Fibroblast of skin of left biceps (primary cell): ENCODE measurements around the gene CFAP410.
A peak's percentile ranks its signal among the peaks of the same experiment; 100 is the strongest.

Source experiments
- DNase-seq, 2 experiments: peaks; one replicate each; pipeline ENCODE4 v3.0.0-alpha.2; 2013; ENCODE audit warnings: low read depth in 2 of 2

CFAP410 gene

GRCh38 chr21:44338971-44339910 is at the start of gene CFAP410:
Gene CFAP410 (minus strand): TSS chr21:44339390. CDS start chr21:44339194, 196 bp downstream.
- peak; percentile 86 to 90 for DNase-seq

DNA sequence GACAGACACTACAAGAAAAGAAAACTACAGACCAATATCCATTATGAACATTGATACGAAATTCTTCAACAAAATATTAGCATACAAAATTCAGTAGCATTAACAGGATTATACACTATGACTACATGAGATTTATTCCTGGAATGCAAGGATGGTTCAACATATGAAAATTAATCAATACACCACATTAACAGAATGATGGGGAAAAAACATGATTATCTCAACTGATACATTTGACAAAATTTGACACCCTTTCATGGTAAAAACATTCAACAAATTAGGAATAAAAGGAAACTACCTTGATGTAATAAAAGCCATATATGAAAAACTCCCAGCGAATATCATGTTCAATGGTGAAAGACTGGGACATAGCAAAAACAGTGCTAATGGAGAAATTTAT is 45.8 kb upstream of the CFAP410 start:
- no peak for DNase-seq

GRCh38 chr21:44383216-44383615 is 44.0 kb upstream of the CFAP410 start:
- no peak for DNase-seq

GRCh38 chr21:44382536-44382935 is 43.3 kb upstream of the CFAP410 start:
- no peak for DNase-seq

DNA sequence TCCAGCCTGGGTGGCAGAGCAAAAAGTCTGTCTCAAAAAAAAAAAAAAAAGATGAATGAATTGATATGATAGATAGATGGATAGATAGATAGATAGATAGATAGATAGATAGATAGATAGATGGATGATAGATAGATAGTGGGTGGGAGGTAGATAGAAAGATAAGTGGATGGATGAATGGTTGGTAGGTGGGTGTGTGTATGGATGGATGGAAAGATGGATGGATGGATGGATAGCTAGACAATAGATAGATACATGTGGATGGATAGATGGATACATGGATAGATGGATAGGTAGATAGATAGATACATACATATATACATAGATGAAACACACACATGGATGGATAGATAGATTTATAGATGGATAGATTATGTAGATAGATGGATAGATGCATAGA is 42.7 kb upstream of the CFAP410 start:
- no peak for DNase-seq

DNA sequence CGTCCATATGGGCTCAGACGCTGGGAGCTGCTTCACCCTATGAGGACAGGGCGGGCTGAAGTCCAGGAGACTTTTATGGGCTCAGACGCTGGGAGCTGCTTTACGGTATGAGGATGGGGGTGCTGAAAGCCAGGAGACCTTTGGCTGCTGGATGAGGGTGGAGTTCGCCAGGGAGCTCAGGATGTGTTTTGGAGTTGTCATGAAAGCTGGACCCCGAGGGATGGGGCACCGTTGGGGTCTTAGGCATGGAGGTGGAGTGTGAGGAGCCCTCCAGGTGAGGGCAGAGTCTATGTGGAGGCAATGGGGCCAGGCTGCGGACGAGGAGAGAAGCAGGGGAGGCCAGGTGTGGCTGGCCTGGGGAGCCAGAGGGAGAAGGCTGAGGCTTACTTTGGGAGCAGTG is 41.7 kb upstream of the CFAP410 start:
- DNase-seq, result no peak

DNA sequence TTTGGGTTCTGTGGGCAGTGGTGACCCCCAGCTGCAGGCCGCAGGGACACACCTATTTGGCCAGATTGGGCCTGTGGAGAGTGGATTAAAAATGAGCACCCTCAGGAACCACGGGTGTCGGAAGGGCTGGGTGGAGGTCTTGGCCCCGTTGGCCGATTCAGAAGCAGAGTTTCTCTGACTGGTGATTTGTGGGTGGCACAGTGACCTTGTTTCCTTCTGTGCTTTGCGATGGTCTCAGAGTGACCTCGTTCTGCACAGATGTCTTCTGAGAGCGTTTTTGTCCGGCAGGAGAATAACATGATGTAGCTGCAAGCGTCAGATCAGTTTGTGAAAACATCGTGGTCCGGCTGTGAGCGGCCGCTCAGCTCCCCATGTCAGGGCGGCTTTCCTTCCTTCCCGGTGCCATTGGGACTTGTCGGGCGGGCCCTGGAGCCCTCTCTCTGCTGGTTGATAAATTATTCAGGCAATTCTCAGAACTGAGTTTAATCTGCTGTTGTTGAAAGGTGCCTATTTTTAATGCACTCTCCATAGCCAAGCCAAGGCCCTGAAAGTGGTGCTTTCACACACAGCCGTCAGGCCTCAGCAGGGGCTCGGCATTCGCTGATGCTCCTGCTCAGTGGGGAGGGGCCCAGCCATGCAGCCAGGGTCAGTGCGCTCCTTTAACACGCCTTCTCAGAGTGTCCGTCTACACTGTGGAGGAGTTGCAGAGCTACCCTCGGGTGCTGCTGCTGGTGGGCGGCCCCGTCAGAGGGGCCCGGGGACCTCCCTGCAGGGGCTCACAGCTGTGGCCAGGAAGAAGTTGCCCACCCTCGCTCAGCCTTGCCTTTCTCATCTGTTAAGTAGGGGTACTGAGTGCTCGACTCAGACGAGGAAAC is 41.0 kb upstream of the CFAP410 start:
- DNase-seq, result no peak

DNA sequence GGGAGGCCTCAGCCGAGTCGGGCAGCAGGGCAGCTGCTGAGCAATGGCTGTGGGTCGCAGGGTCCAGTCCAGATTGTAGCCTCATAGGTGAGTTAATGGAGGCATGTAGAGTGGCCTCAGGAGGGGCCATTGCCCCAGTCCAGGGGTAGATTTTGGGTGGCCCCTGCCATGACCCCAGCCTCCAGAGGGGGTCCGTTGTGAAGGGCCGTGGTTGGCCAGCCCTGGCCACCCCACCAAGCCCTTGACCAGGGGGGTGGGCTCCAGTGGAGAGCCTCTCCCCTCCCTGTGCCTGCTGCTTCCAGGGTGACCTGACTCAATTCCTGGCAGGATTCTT is 40.3 kb upstream of the CFAP410 start:
- no peak for DNase-seq

DNA sequence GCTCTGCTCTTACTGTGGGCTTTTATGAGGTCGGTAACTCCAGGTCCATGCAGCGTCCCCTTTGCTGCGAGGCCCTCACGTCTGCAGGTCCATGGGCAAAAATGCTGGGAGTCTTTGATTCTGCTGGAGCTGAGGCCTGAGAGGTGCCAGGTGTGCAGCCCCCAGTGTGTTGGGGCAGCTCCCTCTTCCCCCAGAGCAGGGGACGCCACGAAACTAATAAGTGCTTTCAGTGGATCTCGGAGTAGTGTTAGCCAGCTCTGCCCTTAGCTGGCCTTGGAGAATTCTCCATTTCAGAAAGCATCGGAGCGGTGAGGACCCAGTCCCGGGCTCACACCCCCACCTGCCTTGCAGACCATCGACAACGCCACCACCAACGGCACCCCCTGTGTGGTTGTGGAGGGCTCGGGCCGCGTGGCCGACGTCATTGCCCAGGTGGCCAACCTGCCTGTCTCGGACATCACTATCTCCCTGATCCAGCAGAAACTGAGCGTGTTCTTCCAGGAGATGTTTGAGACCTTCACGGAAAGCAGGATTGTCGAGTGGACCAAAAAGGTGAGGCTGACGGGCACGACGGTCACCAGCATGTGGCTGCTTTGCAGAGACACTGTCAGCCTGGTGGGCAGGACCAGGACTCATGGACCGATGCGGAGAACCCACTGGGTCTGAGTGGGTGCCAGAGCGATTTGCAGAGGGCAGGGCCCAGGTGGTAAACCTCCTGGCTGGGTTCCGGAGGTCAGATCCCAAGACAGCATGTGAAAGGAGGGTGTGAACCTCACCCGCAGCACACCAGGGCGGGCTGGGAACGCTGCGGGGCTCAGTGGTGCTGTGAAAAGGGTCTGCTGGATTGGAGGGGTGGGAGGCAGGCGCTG is 39.7 kb upstream of the CFAP410 start:
- no peak for DNase-seq

GRCh38 chr21:44377922-44378645 is 38.9 kb upstream of the CFAP410 start:
- no peak for DNase-seq

GRCh38 chr21:44377201-44377921 is 38.2 kb upstream of the CFAP410 start:
- no peak for DNase-seq

GRCh38 chr21:44376606-44377005 is 37.4 kb upstream of the CFAP410 start:
- DNase-seq, result no peak

DNA sequence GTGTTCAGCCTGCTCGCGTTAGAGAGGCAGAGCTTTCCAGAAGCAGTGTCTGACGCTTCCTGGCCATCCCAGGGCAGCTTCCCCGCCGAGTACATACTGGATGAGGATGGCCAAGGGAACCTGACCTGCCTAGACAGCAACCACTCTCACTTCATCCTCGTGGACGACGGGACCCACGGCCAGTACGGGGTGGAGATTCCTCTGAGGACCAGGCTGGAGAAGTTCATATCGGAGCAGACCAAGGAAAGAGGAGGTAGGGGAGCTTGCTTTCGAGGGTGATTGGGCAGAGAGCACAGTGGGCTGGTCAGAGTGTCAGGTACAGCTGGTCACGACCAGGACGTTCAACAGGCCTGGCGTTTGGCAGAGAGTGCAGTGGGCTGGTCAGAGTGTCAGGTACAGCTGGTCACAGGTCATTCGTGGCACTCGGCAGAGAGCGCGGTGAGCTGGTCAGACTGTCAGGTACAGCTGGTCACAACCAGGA is 36.6 kb upstream of the CFAP410 start:
- no peak for DNase-seq

DNA sequence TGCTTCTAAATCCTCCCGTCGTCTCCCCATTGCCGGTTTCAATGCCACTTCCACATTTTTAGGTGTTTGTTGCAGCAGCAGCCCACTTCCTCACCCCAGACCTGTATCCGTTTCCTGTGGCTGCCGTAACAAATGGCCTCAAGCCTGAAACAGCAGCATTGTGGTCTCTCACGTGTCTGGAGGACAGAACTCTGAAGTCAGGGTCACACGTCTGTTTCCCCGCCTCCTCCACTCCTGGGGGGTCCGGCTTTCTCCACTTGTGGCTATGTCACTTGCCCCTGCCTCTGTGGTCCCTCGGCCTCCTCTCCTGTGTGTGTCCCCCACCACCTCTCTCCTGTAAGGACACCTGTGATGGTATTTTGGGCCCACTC is 36.1 kb upstream of the CFAP410 start:
- no peak for DNase-seq

DNA sequence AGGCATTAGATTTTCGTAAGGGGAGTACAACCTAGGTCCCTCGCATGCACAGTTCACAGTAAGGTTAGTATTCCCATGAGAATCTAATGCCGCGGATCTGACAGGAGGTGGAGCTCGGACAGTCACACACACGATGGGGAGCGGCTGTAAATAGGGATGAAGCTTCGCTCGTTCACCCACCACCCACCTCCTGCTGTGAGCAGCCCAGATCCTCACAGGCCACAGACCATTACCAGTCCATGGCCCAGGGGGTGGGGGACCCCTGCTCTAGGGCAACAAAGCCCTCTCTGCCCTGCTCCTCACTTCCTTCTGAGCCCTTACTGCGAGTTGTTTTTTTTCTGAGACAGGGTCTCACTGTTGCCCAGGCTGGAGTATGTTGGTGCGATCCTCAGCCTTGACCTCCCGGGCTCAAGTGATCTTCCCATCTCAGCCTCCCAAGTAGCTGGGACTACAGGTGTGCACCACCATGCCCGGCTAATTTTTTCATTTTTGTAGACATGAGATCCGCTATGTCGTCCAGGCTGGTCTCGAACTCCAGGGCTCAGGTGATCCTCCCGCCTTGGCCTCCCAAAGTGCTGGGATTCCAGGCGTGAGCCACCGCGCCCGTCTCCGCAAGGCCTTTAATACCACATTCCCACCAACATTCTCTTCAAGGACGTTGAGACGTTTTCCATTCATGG is 35.6 kb upstream of the CFAP410 start:
- no peak for DNase-seq

GRCh38 chr21:44372616-44373015 is 33.4 kb upstream of the CFAP410 start:
- no peak for DNase-seq

GRCh38 chr21:44371596-44371995 is 32.4 kb upstream of the CFAP410 start:
- no peak for DNase-seq

DNA sequence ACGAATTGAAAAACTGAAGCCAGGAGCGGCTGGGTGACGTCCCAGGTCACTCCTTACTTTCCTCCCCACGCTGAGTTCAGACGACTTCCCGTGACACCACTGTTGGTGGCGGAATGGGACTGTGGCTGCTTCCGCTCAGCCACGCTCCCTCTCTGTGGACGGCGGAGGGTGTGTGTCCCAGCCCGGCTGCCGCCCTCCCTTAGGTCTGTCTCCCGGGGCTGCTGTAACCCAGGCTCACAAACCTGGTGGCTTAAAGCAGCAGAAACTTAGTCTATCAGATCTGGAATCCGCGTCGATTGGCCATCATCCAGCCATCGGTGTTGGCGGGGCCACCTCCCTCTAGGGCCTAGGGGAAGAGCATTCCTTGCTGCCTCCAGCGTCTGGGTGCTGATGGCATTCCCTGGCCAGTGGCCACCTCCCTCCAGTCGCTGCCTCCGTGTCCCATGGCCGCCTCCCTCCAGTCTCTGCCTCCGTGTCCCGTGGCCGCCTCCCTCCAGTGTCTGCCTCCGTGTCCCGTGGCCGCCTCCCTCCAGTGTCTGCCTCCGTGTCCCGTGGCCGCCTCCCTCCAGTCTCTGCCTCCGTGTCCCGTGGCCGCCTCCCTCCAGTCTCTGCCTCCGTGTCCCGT is 31.7 kb upstream of the CFAP410 start:
- no peak for DNase-seq

GRCh38 chr21:44370027-44370735 is 31.0 kb upstream of the CFAP410 start:
- no peak for DNase-seq
